Neural progenitor cell (in vitro differentiated cells): ENCODE measurements around the gene SNTA1. TPM values are rescaled to one million over a fixed set of nuclear protein-coding genes. Genes with fewer than 3 reads are reported as not detected.
A peak's percentile ranks its signal among the peaks of the same experiment; 100 is the strongest.

Experiments used
- DNase-seq: peaks from one replicate; pipeline ENCODE4 v3.0.0-alpha.2; 2016; ENCODE audit warnings: low spot score
- H2AFZ ChIP-seq: fragments of 200-600 bp; sonication (generic); replicated peaks from 2 replicates; pipeline ENCODE4 v1.6.1; 2016; ENCODE audit warnings: antibody characterized with exemption
- H3F3A ChIP-seq: fragments of 200-600 bp; sonication (generic); 2 replicates; pipeline ENCODE4 v1.6.1; 2016; ENCODE audit warnings: antibody characterized with exemption, low read depth
- H3K27ac ChIP-seq: fragments of 200-600 bp; sonication (generic); 2 replicates; pipeline ENCODE4 v1.5.1; 2016; ENCODE audit warnings: mild to moderate bottlenecking
- H3K27me3 ChIP-seq: fragments of 200-600 bp; sonication (generic); 2 replicates; pipeline ENCODE4 v1.6.1; 2016; ENCODE audit warnings: mild to moderate bottlenecking, moderate library complexity
- H3K36me3 ChIP-seq: fragments of 200-600 bp; sonication (generic); 2 replicates; pipeline ENCODE4 v1.5.1; 2016
- H3K4me1 ChIP-seq: fragments of 200-600 bp; sonication (generic); 2 replicates; pipeline ENCODE4 v1.6.1; 2016; ENCODE audit warnings: mixed run types
- H3K4me2 ChIP-seq: fragments of 200-600 bp; sonication (generic); 2 replicates; pipeline ENCODE4 v1.6.1; 2016
- H3K4me3 ChIP-seq: fragments of 200-600 bp; sonication (generic); 2 replicates; pipeline ENCODE4 v1.5.1; 2016
- H3K79me2 ChIP-seq: fragments of 200-600 bp; sonication (generic); 2 replicates; pipeline ENCODE4 v1.6.1; 2016; ENCODE audit warnings: low read depth
- H3K9ac ChIP-seq: fragments of 200-600 bp; sonication (generic); 2 replicates; pipeline ENCODE4 v1.6.1; 2016
- H3K9me3 ChIP-seq: fragments of 200-600 bp; sonication (generic); 2 replicates; pipeline ENCODE4 v1.5.1; 2016; ENCODE audit warnings: low read depth
- H4K20me1 ChIP-seq: fragments of 200-600 bp; sonication (generic); 2 replicates; pipeline ENCODE4 v1.6.1; 2016; ENCODE audit warnings: low read depth
- H3K27ac Mint-ChIP-seq: 3 replicates; pipeline ENCODE4 v1.8.0; 2021; ENCODE audit warnings: mixed read lengths
- H3K27me3 Mint-ChIP-seq: 2 replicates; pipeline ENCODE4 v1.8.0; 2022; ENCODE audit warnings: low read depth, mild to moderate bottlenecking, inconsistent platforms, moderate library complexity, mixed read lengths; ENCODE audit not compliant: insufficient read depth
- H3K36me3 Mint-ChIP-seq: 3 replicates; pipeline ENCODE4 v1.8.0; 2021; ENCODE audit warnings: mixed read lengths
- H3K4me1 Mint-ChIP-seq: 3 replicates; pipeline ENCODE4 v1.8.0; 2021; ENCODE audit warnings: mixed read lengths
- H3K4me3 Mint-ChIP-seq: 3 replicates; pipeline ENCODE4 v1.8.0; 2021; ENCODE audit warnings: mild to moderate bottlenecking, moderate library complexity, mixed read lengths
- H3K9me3 Mint-ChIP-seq: 3 replicates; pipeline ENCODE4 v1.8.0; 2020; ENCODE audit warnings: mixed read lengths
- CTCF ChIP-seq: fragments of 200-600 bp; sonication (generic); IDR thresholded peaks from 2 replicates; pipeline ENCODE4 v1.5.1; 2017; ENCODE audit warnings: antibody characterized with exemption, mild to moderate bottlenecking
- EZH2 ChIP-seq: fragments of 200-600 bp; sonication (generic); IDR thresholded peaks from 2 replicates; pipeline ENCODE4 v1.6.1; 2017; ENCODE audit warnings: antibody characterized with exemption, mild to moderate bottlenecking, moderate library complexity
- EZH2phosphoT487 ChIP-seq: fragments of 200-600 bp; sonication (generic); IDR thresholded peaks from 2 replicates; pipeline ENCODE4 v1.6.1; 2017; ENCODE audit warnings: antibody characterized with exemption
- total RNA-seq: library from RNA; depleted of rRNA; stranded (reverse); fragments of >200 nt; gene quantifications from 2 replicates; pipeline ENCODE4 v1.2.3, GENCODE V29; 2015; ENCODE audit warnings: low replicate concordance

The SNTA1 gene
- total RNA-seq, 1 donor from 2014 or later, result 6.3 TPM

- Histone ChIP-seq H3K4me2 (no peak overlapping the region), H3K9me3 (no peaks in the 10 kb centered on the region), H3K9ac (no peak overlapping the region), H3K79me2 (no peaks in the 10 kb centered on the region), H3K4me3 (no peak overlapping the region), H3K36me3 (no peaks in the 10 kb centered on the region), H2AFZ (no peak overlapping the region), H3F3A (no peaks in the 10 kb centered on the region), H3K27me3 (no peaks in the 10 kb centered on the region), H4K20me1 (no peaks in the 10 kb centered on the region), H3K27ac (no peak overlapping the region), H3K4me1 (no peaks in the 10 kb centered on the region)
- H3K4me1 Mint-ChIP-seq, result peaks cover 5% of the 10 kb centered on the region
- no peak overlapping the region for H3K27ac Mint-ChIP-seq
- H3K27me3 Mint-ChIP-seq, result no peaks in the 10 kb centered on the region
- H3K9me3 Mint-ChIP-seq, result no peaks in the 10 kb centered on the region
- no peak overlapping the region for H3K4me3 Mint-ChIP-seq
- DNase-seq, result no peak
- TF ChIP-seq EZH2 (no peak), CTCF (no peak), EZH2phosphoT487 (no peak)
- H3K36me3 Mint-ChIP-seq, result peaks cover 5% of the 10 kb centered on the region
These were observed 31.1 kb downstream of the SNTA1 start for GRCh38 chr20:33412484-33412838.

- Histone ChIP-seq H3K9ac (no peak overlapping the region), H3K27ac (no peak overlapping the region), H3K79me2 (no peaks in the 10 kb centered on the region), H3F3A (no peaks in the 10 kb centered on the region), H2AFZ (no peak overlapping the region), H4K20me1 (no peaks in the 10 kb centered on the region), H3K4me1 (no peaks in the 10 kb centered on the region), H3K27me3 (no peaks in the 10 kb centered on the region), H3K4me2 (no peak overlapping the region), H3K36me3 (no peaks in the 10 kb centered on the region), H3K9me3 (no peaks in the 10 kb centered on the region), H3K4me3 (no peak overlapping the region)
- DNase-seq, result no peak
- Mint-ChIP-seq H3K27ac (no peak overlapping the region), H3K4me1 (peaks cover 5% of the 10 kb centered on the region), H3K27me3 (no peaks in the 10 kb centered on the region), H3K9me3 (no peaks in the 10 kb centered on the region), H3K36me3 (peaks cover 10% of the 10 kb centered on the region), H3K4me3 (no peak overlapping the region)
- no peak for TF ChIP-seq EZH2phosphoT487
- TF ChIP-seq EZH2, result no peak
- no peak for TF ChIP-seq CTCF
These were observed 31.7 kb downstream of the SNTA1 start for GRCh38 chr20:33411711-33412483.

DNA sequence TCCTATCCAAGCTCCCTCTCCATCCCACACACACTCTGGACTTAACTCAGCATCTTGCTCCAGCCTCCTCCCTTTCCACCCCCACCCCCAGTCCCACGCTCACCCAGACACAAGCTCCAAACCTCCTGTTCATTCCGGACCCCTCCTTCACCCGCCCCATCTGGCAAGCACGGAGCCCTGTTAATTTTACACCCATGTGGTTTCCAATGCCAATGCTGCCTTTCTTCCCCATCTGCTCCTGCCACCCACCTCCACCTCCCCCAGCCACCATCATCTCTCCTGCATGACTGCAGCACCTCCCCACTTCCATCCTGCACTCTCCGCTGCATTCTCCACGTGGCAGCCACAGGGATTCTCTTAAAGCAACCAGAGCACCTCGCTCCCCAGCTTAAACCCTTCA is 32.3 kb downstream of the SNTA1 start:
- H2AFZ ChIP-seq, result no peak overlapping the region
- DNase-seq, result no peak
- no peak overlapping the region for H3K4me2 ChIP-seq
- no peaks in the 10 kb centered on the region for H4K20me1 ChIP-seq
- H3K79me2 ChIP-seq, result no peaks in the 10 kb centered on the region
- Mint-ChIP-seq H3K36me3 (peaks cover 10% of the 10 kb centered on the region), H3K4me1 (peaks cover 5% of the 10 kb centered on the region), H3K4me3 (peak overlapping the region; percentile 18), H3K27ac (no peak overlapping the region), H3K27me3 (no peaks in the 10 kb centered on the region), H3K9me3 (no peaks in the 10 kb centered on the region)
- no peak overlapping the region for H3K27ac ChIP-seq
- H3K27me3 ChIP-seq, result no peaks in the 10 kb centered on the region
- TF ChIP-seq CTCF, result no peak
- no peak for TF ChIP-seq EZH2
- TF ChIP-seq EZH2phosphoT487, result no peak
- no peaks in the 10 kb centered on the region for H3F3A ChIP-seq
- no peaks in the 10 kb centered on the region for H3K4me1 ChIP-seq
- H3K9me3 ChIP-seq, result no peaks in the 10 kb centered on the region
- no peak overlapping the region for H3K4me3 ChIP-seq
- H3K9ac ChIP-seq, result no peak overlapping the region
- H3K36me3 ChIP-seq, result no peaks in the 10 kb centered on the region
